SU-DHL-6 (cell line): Measurements from ENCODE around the gene CABCOCO1.

Source experiments
- H2AFZ ChIP-seq: fragments of 200-600 bp; sonication (generic); 2 replicates; pipeline ENCODE4 v1.6.1; 2014; ENCODE audit warnings: low read depth, mild to moderate bottlenecking, moderate library complexity, mixed read lengths, antibody characterized with exemption, low read length; ENCODE audit not compliant: severe bottlenecking
- H3F3A ChIP-seq: fragments of 200-600 bp; shearing (Covaris generic); 2 replicates; pipeline ENCODE4 v1.6.0; 2016; ENCODE audit warnings: antibody characterized with exemption, mild to moderate bottlenecking; ENCODE audit not compliant: insufficient read depth
- H3K27ac ChIP-seq: fragments of 200-600 bp; sonication (generic); 2 replicates; pipeline ENCODE4 v1.5.1; 2016; ENCODE audit warnings: low read depth, mild to moderate bottlenecking, low read length, moderate library complexity, mixed read lengths
- H3K27me3 ChIP-seq: fragments of 200-600 bp; sonication (generic), shearing (Covaris generic); 2 replicates; pipeline ENCODE4 v1.6.0; 2014; ENCODE audit warnings: mild to moderate bottlenecking, low read length
- H3K36me3 ChIP-seq: fragments of 200-600 bp; sonication (generic); 2 replicates; pipeline ENCODE4 v1.6.1; 2014; ENCODE audit warnings: mild to moderate bottlenecking, low read length, mixed read lengths
- H3K4me2 ChIP-seq: fragments of 300-600, 200-600 bp; shearing (Covaris generic), sonication (generic); 2 replicates; pipeline ENCODE4 v1.6.0; 2014; ENCODE audit warnings: low read length, low read depth, mild to moderate bottlenecking; ENCODE audit not compliant: poor library complexity, severe bottlenecking
- H3K4me3 ChIP-seq: fragments of 200-600 bp; sonication (generic); 2 replicates; pipeline ENCODE4 v1.5.1; 2014; ENCODE audit warnings: antibody characterized with exemption, low read length, mild to moderate bottlenecking, mixed read lengths; ENCODE audit not compliant: insufficient read depth, poor library complexity, severe bottlenecking
- H3K79me2 ChIP-seq: fragments of 200-600 bp; sonication (generic); 2 replicates; pipeline ENCODE4 v1.6.1; 2014; ENCODE audit warnings: mild to moderate bottlenecking, low read length, moderate library complexity; ENCODE audit not compliant: insufficient read depth
- H3K9ac ChIP-seq: fragments of 200-600 bp; sonication (generic); 2 replicates; pipeline ENCODE4 v1.7.0; 2014; ENCODE audit warnings: mild to moderate bottlenecking, low read length
- H3K9me2 ChIP-seq: fragments of 200-600 bp; sonication (generic); replicated peaks from 2 replicates; pipeline ENCODE4 v1.6.1; 2014; ENCODE audit warnings: low read length; ENCODE audit not compliant: insufficient read depth
- H3K9me3 ChIP-seq: fragments of 200-600 bp; sonication (generic); 2 replicates; pipeline ENCODE4 v1.6.1; 2014; ENCODE audit warnings: low read length, mixed read lengths; ENCODE audit not compliant: insufficient read depth
- H4K20me1 ChIP-seq: fragments of 200-600 bp; sonication (generic); 2 replicates; pipeline ENCODE4 v1.6.1; 2014; ENCODE audit warnings: low read depth, mild to moderate bottlenecking, antibody characterized with exemption, low read length, moderate library complexity, mixed read lengths
- CTCF ChIP-seq: fragments of 200-600 bp; sonication (generic); IDR thresholded peaks from one replicate; pipeline ENCODE4 v1.5.1; 2017; ENCODE audit warnings: antibody characterized with exemption, mild to moderate bottlenecking, low read length, moderate library complexity; ENCODE audit not compliant: insufficient read depth, poor library complexity, severe bottlenecking
- EZH2phosphoT487 ChIP-seq: fragments of 200-600 bp; sonication (generic), shearing (Covaris generic); conservative IDR thresholded peaks from 2 replicates; pipeline ENCODE4 v1.6.1; 2018; ENCODE audit warnings: mild to moderate bottlenecking, antibody characterized with exemption, low read length, moderate library complexity, mixed read lengths

CABCOCO1 gene

DNA sequence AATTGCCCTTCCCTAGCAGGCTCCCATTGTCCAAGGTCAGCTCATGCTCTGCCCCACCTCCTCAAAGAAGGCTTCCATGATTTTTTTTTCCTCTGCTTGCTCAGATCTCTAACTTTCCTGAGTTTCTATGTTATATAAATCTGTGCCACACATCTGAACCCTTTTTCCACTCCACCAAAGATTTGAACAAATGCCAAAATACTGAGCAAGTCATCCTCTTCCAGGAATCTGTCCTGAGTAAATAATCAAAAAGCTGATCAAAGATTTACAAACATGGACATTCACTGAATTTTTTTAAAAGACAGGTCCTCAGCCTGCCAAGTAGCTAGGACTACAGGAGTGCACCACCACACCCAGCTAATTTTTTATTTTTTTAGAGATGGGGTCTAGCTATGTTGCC, 136.0 kb downstream of the CABCOCO1 start:
- H3K4me2 ChIP-seq = no peak overlapping the region
- H3K36me3 ChIP-seq = no peaks in the 10 kb centered on the region
- no peak overlapping the region for H3K27ac ChIP-seq
- H3K9me3 ChIP-seq = no peaks in the 10 kb centered on the region
- H4K20me1 ChIP-seq = no peaks in the 10 kb centered on the region
- no peak overlapping the region for H3K4me3 ChIP-seq
- no peak for TF ChIP-seq EZH2phosphoT487
- TF ChIP-seq CTCF = no peak
- H3K27me3 ChIP-seq = no peaks in the 10 kb centered on the region
- no peaks in the 10 kb centered on the region for H3K79me2 ChIP-seq
- H3K9ac ChIP-seq = no peak overlapping the region
- no peaks in the 10 kb centered on the region for H3K9me2 ChIP-seq
- no peaks in the 10 kb centered on the region for H3F3A ChIP-seq
- H2AFZ ChIP-seq = no peak overlapping the region

DNA sequence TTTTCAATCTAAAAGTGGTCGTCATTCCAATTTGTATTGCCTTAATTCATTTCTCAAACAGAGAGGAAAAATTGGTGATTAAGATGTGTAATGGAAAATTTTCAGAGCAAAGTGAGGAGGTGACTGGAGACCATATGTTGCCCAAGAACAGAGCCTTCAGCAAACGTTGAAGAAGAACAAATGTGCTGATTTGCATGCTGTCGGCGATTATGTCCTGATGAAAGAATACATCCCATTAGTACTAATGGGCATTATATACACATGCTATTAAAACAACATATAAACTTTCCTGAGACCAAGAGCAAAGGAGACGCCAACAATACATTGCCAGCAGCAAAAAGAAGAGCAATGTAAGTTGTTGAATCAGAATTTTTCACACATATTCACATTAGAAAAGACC, 138.8 kb downstream of the CABCOCO1 start:
- Histone ChIP-seq H4K20me1 (no peaks in the 10 kb centered on the region), H3K4me3 (no peak overlapping the region), H3K4me2 (no peak overlapping the region), H3K9me2 (no peaks in the 10 kb centered on the region), H3K27ac (no peak overlapping the region), H3K9ac (no peak overlapping the region), H3K79me2 (no peaks in the 10 kb centered on the region), H3F3A (no peaks in the 10 kb centered on the region), H3K27me3 (no peaks in the 10 kb centered on the region), H2AFZ (no peak overlapping the region), H3K9me3 (no peaks in the 10 kb centered on the region), H3K36me3 (no peaks in the 10 kb centered on the region)
- TF ChIP-seq EZH2phosphoT487 (no peak), CTCF (no peak)

- Histone ChIP-seq H4K20me1 (no peaks in the 10 kb centered on the region), H3K9me3 (no peaks in the 10 kb centered on the region), H3K4me3 (no peak overlapping the region), H3K36me3 (no peaks in the 10 kb centered on the region), H3K9ac (no peak overlapping the region), H3K9me2 (no peaks in the 10 kb centered on the region), H3F3A (no peaks in the 10 kb centered on the region), H3K27me3 (no peaks in the 10 kb centered on the region), H3K4me2 (no peak overlapping the region), H2AFZ (no peak overlapping the region), H3K27ac (no peak overlapping the region), H3K79me2 (no peaks in the 10 kb centered on the region)
- TF ChIP-seq EZH2phosphoT487 (no peak), CTCF (no peak)
Observed at GRCh38 chr10:61803269-61803668, 140.5 kb downstream of the CABCOCO1 start.

DNA sequence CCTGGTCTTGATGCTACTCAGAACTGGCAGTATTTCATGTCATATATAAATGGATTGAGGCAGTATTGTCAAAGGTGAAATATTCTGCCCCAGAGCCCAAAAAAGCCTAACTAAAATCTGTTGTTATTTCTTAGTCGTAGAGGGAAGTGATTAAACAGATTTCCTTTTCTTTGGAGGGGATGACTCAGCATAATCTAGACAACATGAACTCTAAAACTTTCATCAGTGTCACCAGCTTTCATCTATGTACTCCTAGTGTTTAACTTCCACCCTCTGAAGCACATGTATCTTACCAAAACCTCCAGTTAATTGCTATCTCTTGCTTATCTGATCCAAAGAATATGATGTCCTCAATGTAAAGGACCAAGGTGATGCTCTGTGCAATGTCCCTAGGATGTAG, 141.7 kb downstream of the CABCOCO1 start:
- Histone ChIP-seq H3K79me2 (no peaks in the 10 kb centered on the region), H4K20me1 (no peaks in the 10 kb centered on the region), H3K27me3 (no peaks in the 10 kb centered on the region), H3K9me3 (no peaks in the 10 kb centered on the region), H3K4me3 (no peak overlapping the region), H3K27ac (no peak overlapping the region), H3K9me2 (no peaks in the 10 kb centered on the region), H3K4me2 (no peak overlapping the region), H3K36me3 (no peaks in the 10 kb centered on the region), H3K9ac (no peak overlapping the region), H3F3A (no peaks in the 10 kb centered on the region), H2AFZ (no peak overlapping the region)
- TF ChIP-seq CTCF (no peak), EZH2phosphoT487 (no peak)
